Common myeloid progenitor, CD34-positive (primary cell): Measurements from ENCODE around the gene ABLIM1.

ENCODE experiments used
- CTCF ChIA-PET: fragments of 350-600 bp; sonication (Branson Sonifier 250); formaldehyde crosslinking; loops from one replicate; lab custom pipeline; 2021; ENCODE audit warnings: antibody characterized with exemption; lab: Charles Lee
- POLR2A ChIA-PET: fragments of 350-600 bp; sonication (Branson Sonifier 250); formaldehyde crosslinking; loops from one replicate; lab custom pipeline; 2021; ENCODE audit warnings: antibody characterized with exemption; lab: Charles Lee
- DNase-seq, 3 donors: peaks; one replicate each; pipeline versions ENCODE4 v3.0.0 to v3.0.0-alpha.2; 2013
- H3K27ac ChIP-seq, 2 experiments: 1 replicate in 1 of 2; 2 replicates in 1 of 2; pipeline ENCODE4 v1.7.0; 2013; ENCODE audit warnings: inconsistent platforms in 2 of 2, low read length in 2 of 2, mild to moderate bottlenecking in 2 of 2, low read depth in 1 of 2, moderate library complexity in 1 of 2; ENCODE audit not compliant: severe bottlenecking in 2 of 2, insufficient read depth in 1 of 2, poor library complexity in 1 of 2
- H3K27me3 ChIP-seq, 5 experiments: replicated peaks in 2 of 5; 1 replicate in 3 of 5; 2 replicates in 2 of 5; pipeline versions ENCODE4 v1.6.1 to v1.7.0; 2013; ENCODE audit warnings: low read length in 4 of 5, mild to moderate bottlenecking in 2 of 5, moderate library complexity in 2 of 5, inconsistent platforms in 1 of 5; ENCODE audit not compliant: insufficient read depth in 5 of 5, control insufficient read depth in 4 of 5
- H3K36me3 ChIP-seq, 4 experiments: 1 replicate in 2 of 4; 2 replicates in 2 of 4; pipeline versions ENCODE4 v1.6.1 to v1.7.0; 2013; ENCODE audit warnings: low read length in 3 of 4, control low read depth in 1 of 4, mild to moderate bottlenecking in 1 of 4; ENCODE audit not compliant: control insufficient read depth in 4 of 4, insufficient read depth in 4 of 4
- H3K4me1 ChIP-seq, 4 experiments: 1 replicate in 3 of 4; 2 replicates in 1 of 4; pipeline versions ENCODE4 v1.6.1 to v1.7.1; 2013; ENCODE audit warnings: low read length in 3 of 4, mild to moderate bottlenecking in 3 of 4, control low read depth in 1 of 4, inconsistent platforms in 1 of 4, moderate library complexity in 1 of 4; ENCODE audit not compliant: control insufficient read depth in 4 of 4, insufficient read depth in 4 of 4; ENCODE audit errors: control extremely low read depth in 1 of 4
- H3K4me3 ChIP-seq, 7 experiments: 1 replicate in 4 of 7; 2 replicates in 3 of 7; pipeline versions ENCODE4 v1.5.1 to v1.7.0; 2013; ENCODE audit warnings: mild to moderate bottlenecking in 7 of 7, low read length in 6 of 7, moderate library complexity in 6 of 7, inconsistent platforms in 2 of 7, low read depth in 2 of 7, control low read depth in 1 of 7; ENCODE audit not compliant: insufficient read depth in 4 of 7, control insufficient read depth in 1 of 7; ENCODE audit errors: extremely low read depth in 1 of 7
- H3K9me3 ChIP-seq, 5 experiments: 1 replicate in 4 of 5; 2 replicates in 1 of 5; pipeline versions ENCODE4 v1.6.1 to v1.7.1; 2013; ENCODE audit warnings: low read length in 4 of 5, mild to moderate bottlenecking in 2 of 5, inconsistent platforms in 1 of 5, low read depth in 1 of 5, moderate library complexity in 1 of 5; ENCODE audit not compliant: control insufficient read depth in 4 of 5, insufficient read depth in 2 of 5; ENCODE audit errors: control extremely low read depth in 1 of 5
- WGBS: methylation state at CpG from one replicate; pipeline ENCODE4 v1.1.5; 2013; ENCODE audit not compliant: insufficient coverage; 5-methylcytosine and 5-hydroxymethylcytosine counted together

The ABLIM1 gene

GRCh38 chr10:114593816-114594468 lies 64.1 kb downstream of the ABLIM1 start:
- H3K9me3 ChIP-seq: peaks cover 0 to 14% (median 0%) of the 10 kb centered on the region in 5 experiments
- no peak overlapping the region for H3K27ac ChIP-seq
- ChIA-PET CTCF (interaction anchor here (0.8 to 1.4 kb wide), 3 partner anchors 9 to 108 kb away, joined by 3 to 4 read pairs (median 3); no protein-coding TSS in a partner anchor), POLR2A (no interaction called here)
- no CpG with 5 or more reads among the region's 1 CpG for WGBS
- no peak overlapping the region for H3K4me3 ChIP-seq
- H3K27me3 ChIP-seq: no peaks in the 10 kb centered on the region
- H3K36me3 ChIP-seq: peaks cover 3 to 32% (median 3%) of the 10 kb centered on the region in 4 experiments
- no peak for DNase-seq
- no peaks in the 10 kb centered on the region for H3K4me1 ChIP-seq

- Histone ChIP-seq H3K9me3 (peaks cover 0 to 14% (median 0%) of the 10 kb centered on the region in 5 experiments), H3K36me3 (peaks cover 3 to 32% (median 3%) of the 10 kb centered on the region in 4 experiments), H3K27me3 (no peaks in the 10 kb centered on the region), H3K4me1 (no peaks in the 10 kb centered on the region), H3K27ac (no peak overlapping the region), H3K4me3 (no peak overlapping the region)
- ChIA-PET CTCF (interaction anchor here (0.9 to 1.4 kb wide), 2 partner anchors 10 to 108 kb away, joined by 3 to 4 read pairs; no protein-coding TSS in a partner anchor), POLR2A (no interaction called here)
- no peak for DNase-seq
Observed at GRCh38 chr10:114593240-114593792, 64.8 kb downstream of the ABLIM1 start.

GRCh38 chr10:114590993-114591392 lies 67.1 kb downstream of the ABLIM1 start:
- no peak for DNase-seq
- H3K36me3 ChIP-seq: peaks cover 0 to 23% (median 2%) of the 10 kb centered on the region in 4 experiments
- H3K9me3 ChIP-seq: peaks cover 0 to 14% (median 0%) of the 10 kb centered on the region in 5 experiments
- no peaks in the 10 kb centered on the region for H3K27me3 ChIP-seq
- no peaks in the 10 kb centered on the region for H3K4me1 ChIP-seq
- ChIA-PET POLR2A (no interaction called here), CTCF (no interaction called here)
- no peak overlapping the region for H3K27ac ChIP-seq
- no peak overlapping the region for H3K4me3 ChIP-seq

- ChIA-PET CTCF (interaction anchor here (1.0 to 1.5 kb wide), 2 partner anchors 10 to 15 kb away, joined by 3 to 7 read pairs; no protein-coding TSS in a partner anchor), POLR2A (no interaction called here)
- no peak overlapping the region for H3K27ac ChIP-seq
- WGBS: 100% methylated on average over 1 of the region's 2 CpGs
- H3K36me3 ChIP-seq: peaks cover 0 to 3% (median 0%) of the 10 kb centered on the region in 4 experiments
- no peak for DNase-seq
- H3K4me1 ChIP-seq: peaks cover 0 to 4% (median 0%) of the 10 kb centered on the region in 4 experiments
- H3K9me3 ChIP-seq: no peaks in the 10 kb centered on the region
- H3K27me3 ChIP-seq: no peaks in the 10 kb centered on the region
- H3K4me3 ChIP-seq: no peak overlapping the region
Observed at GRCh38 chr10:114584419-114584818, 73.7 kb downstream of the ABLIM1 start.

- CTCF ChIA-PET: no interaction called here
- no peaks in the 10 kb centered on the region for H3K27me3 ChIP-seq
- H3K4me1 ChIP-seq: peaks cover 0 to 4% (median 0%) of the 10 kb centered on the region in 4 experiments
- POLR2A ChIA-PET: no interaction called here
- H3K36me3 ChIP-seq: peaks cover 0 to 3% (median 0%) of the 10 kb centered on the region in 4 experiments
- no peak overlapping the region for H3K4me3 ChIP-seq
- no peaks in the 10 kb centered on the region for H3K9me3 ChIP-seq
- H3K27ac ChIP-seq: no peak overlapping the region
- DNase-seq: no peak
- 100% methylated on average over 1 of the region's 1 CpG for WGBS
Observed at GRCh38 chr10:114581071-114581470, 77.0 kb downstream of the ABLIM1 start.

- no peak overlapping the region for H3K27ac ChIP-seq
- DNase-seq: peak in 1 of 3 donors; percentile 10
- ChIA-PET POLR2A (interaction anchor here (0.6 kb wide), 1 partner anchor 293 kb away, joined by 3 read pairs; no protein-coding TSS in a partner anchor), CTCF (interaction anchor here (0.8 kb wide), 1 partner anchor 127 kb away, joined by 3 read pairs; no protein-coding TSS in a partner anchor)
- H3K9me3 ChIP-seq: no peaks in the 10 kb centered on the region
- H3K4me1 ChIP-seq: no peaks in the 10 kb centered on the region
- H3K36me3 ChIP-seq: peaks cover 0 to 10% (median 7%) of the 10 kb centered on the region in 4 experiments
- no peak overlapping the region for H3K4me3 ChIP-seq
- no CpG with 5 or more reads among the region's 1 CpG for WGBS
- H3K27me3 ChIP-seq: no peaks in the 10 kb centered on the region
Observed at GRCh38 chr10:114577133-114577532, 80.9 kb downstream of the ABLIM1 start.

GRCh38 chr10:114576716-114577115 lies 81.4 kb downstream of the ABLIM1 start:
- Histone ChIP-seq H3K9me3 (no peaks in the 10 kb centered on the region), H3K36me3 (peaks cover 0 to 10% (median 7%) of the 10 kb centered on the region in 4 experiments), H3K27me3 (no peaks in the 10 kb centered on the region), H3K4me3 (no peak overlapping the region), H3K27ac (no peak overlapping the region), H3K4me1 (no peaks in the 10 kb centered on the region)
- WGBS: 100% methylated on average over 1 of the region's 3 CpGs
- POLR2A ChIA-PET: no interaction called here
- CTCF ChIA-PET: interaction anchor here (0.8 kb wide), 1 partner anchor 127 kb away, joined by 3 read pairs; no protein-coding TSS in a partner anchor
- DNase-seq: no peak
